OCI-LY7 (cell line): Measurements from ENCODE around the gene DPYSL4. TPM values are rescaled to one million over a fixed set of nuclear protein-coding genes. Genes with fewer than 3 reads are reported as not detected.
A peak's percentile ranks its signal among the peaks of the same experiment; 100 is the strongest.

Experiments
- BruUV-seq: library from RNA; stranded (reverse); fragments of 400-500 nt; replicated peaks from 2 replicates; lab custom pipeline; 2021; lab: Mats Ljungman, UMichigan
- CTCF ChIA-PET: fragments of 300-600 bp; sonication (Branson Sonifier 250); formaldehyde crosslinking; loops from one replicate; lab custom pipeline; 2022; ENCODE audit warnings: antibody characterized with exemption; ENCODE audit not compliant: unreplicated experiment; lab: Charles Lee
- POLR2A ChIA-PET: fragments of 300-600 bp; sonication (Branson Sonifier 250); formaldehyde crosslinking; loops from one replicate; lab custom pipeline; 2022; ENCODE audit warnings: antibody characterized with exemption; lab: Charles Lee
- DNase-seq: peaks from one replicate; pipeline ENCODE4 v3.0.0-alpha.2; 2015; ENCODE audit warnings: low spot score
- H2AFZ ChIP-seq: fragments of 200-600 bp; sonication (generic), shearing (Covaris generic); 2 replicates; pipeline ENCODE4 v1.6.1; 2014; ENCODE audit warnings: mild to moderate bottlenecking, antibody characterized with exemption, low read length, moderate library complexity
- H3K27ac ChIP-seq: fragments of 200-600 bp; sonication (generic); 2 replicates; pipeline ENCODE4 v1.5.1; 2014; ENCODE audit warnings: mixed run types, low read depth, mild to moderate bottlenecking, moderate library complexity, low read length, inconsistent platforms; ENCODE audit not compliant: poor library complexity, severe bottlenecking
- H3K36me3 ChIP-seq: fragments of 200-600 bp; sonication (generic); 2 replicates; pipeline ENCODE4 v1.6.1; 2014; ENCODE audit warnings: mild to moderate bottlenecking, antibody characterized with exemption, low read length, moderate library complexity, mixed read lengths; ENCODE audit not compliant: insufficient read depth
- H3K4me1 ChIP-seq: fragments of 200-600 bp; sonication (generic); 2 replicates; pipeline ENCODE4 v1.5.1; 2014; ENCODE audit warnings: mild to moderate bottlenecking, low read length; ENCODE audit not compliant: insufficient read depth, poor library complexity, severe bottlenecking
- H3K4me2 ChIP-seq: fragments of 200-600 bp; sonication (generic); 2 replicates; pipeline ENCODE4 v1.6.1; 2014; ENCODE audit warnings: mild to moderate bottlenecking, low read length
- H3K4me3 ChIP-seq: fragments of 200-600 bp; sonication (generic); 2 replicates; pipeline ENCODE4 v1.5.1; 2014; ENCODE audit warnings: mild to moderate bottlenecking, low read depth, low read length; ENCODE audit not compliant: poor library complexity, severe bottlenecking
- H3K79me2 ChIP-seq: fragments of 200-600 bp; sonication (generic); 2 replicates; pipeline ENCODE4 v1.6.1; 2016; ENCODE audit warnings: low read depth, mild to moderate bottlenecking, low read length, moderate library complexity, mixed read lengths; ENCODE audit not compliant: insufficient read depth
- H3K9me2 ChIP-seq: fragments of 200-600 bp; sonication (generic); 2 replicates; pipeline ENCODE4 v1.6.1; 2016; ENCODE audit warnings: mild to moderate bottlenecking, low read length, mixed read lengths; ENCODE audit not compliant: insufficient read depth
- H3K9me3 ChIP-seq: fragments of 200-600 bp; sonication (generic); 2 replicates; pipeline ENCODE4 v1.6.1; 2014; ENCODE audit warnings: mild to moderate bottlenecking, mixed run types, low read length, mixed read lengths
- H4K20me1 ChIP-seq: fragments of 200-600 bp; sonication (generic); 2 replicates; pipeline ENCODE4 v1.6.1; 2014; ENCODE audit warnings: mild to moderate bottlenecking, antibody characterized with exemption, low read length, moderate library complexity, mixed read lengths; ENCODE audit not compliant: insufficient read depth
- EZH2phosphoT487 ChIP-seq: fragments of 200-600 bp; sonication (generic); IDR thresholded peaks from 2 replicates; pipeline ENCODE4 v1.6.1; 2018; ENCODE audit warnings: low read depth, borderline replicate concordance, mild to moderate bottlenecking, mixed run types, antibody characterized with exemption, low read length, moderate library complexity, mixed read lengths
- intact Hi-C: fragments of 100-400 bp; cut with micrococcal nuclease; formaldehyde crosslinking; loops from one replicate; pipeline ENCODE4 v1.10.0; 2022; ENCODE audit not compliant: unreplicated experiment
- total RNA-seq, 2 experiments: library from RNA; depleted of rRNA in 1 of 2; stranded (reverse); fragments of >200 nt in 1 of 2; shearing (Covaris generic) in 1 of 2; gene quantifications; 2 replicates each; pipeline ENCODE4 v1.2.3, GENCODE V29; 2014 to 2022
- TF ChIP-seq, protein P1 (sequence below): fragments of 200-600 bp; sonication (generic); conservative IDR thresholded peaks from 2 replicates; pipeline ENCODE4 v1.5.1; 2014; ENCODE audit warnings: mild to moderate bottlenecking, antibody characterized with exemption, low read length, moderate library complexity, mixed read lengths

Gene DPYSL4
- total RNA-seq, 2 experiments from 2014 or later, result not detected

GRCh38 chr10:132163278-132163765 is 23.4 kb upstream of the DPYSL4 start:
- H3K4me3 ChIP-seq, result peak overlapping the region; percentile 64
- CTCF ChIA-PET, result interaction anchor here (0.5 kb wide), 1 partner anchor 842 kb away, joined by 3 read pairs; no protein-coding TSS in a partner anchor
- peak overlapping the region; percentile 75 for H3K4me2 ChIP-seq
- no peaks in the 10 kb centered on the region for H3K9me2 ChIP-seq
- no TSS peak for BruUV-seq
- no peaks in the 10 kb centered on the region for H4K20me1 ChIP-seq
- intact Hi-C loops, result loop anchor here (5.0 to 10.0 kb wide), 3 partner anchors 169 to 284 kb away; partner anchors contain the start of gene LRRC27
- no peak overlapping the region for H2AFZ ChIP-seq
- H3K4me1 ChIP-seq, result peaks cover 39% of the 10 kb centered on the region
- TF ChIP-seq, protein P1, sequence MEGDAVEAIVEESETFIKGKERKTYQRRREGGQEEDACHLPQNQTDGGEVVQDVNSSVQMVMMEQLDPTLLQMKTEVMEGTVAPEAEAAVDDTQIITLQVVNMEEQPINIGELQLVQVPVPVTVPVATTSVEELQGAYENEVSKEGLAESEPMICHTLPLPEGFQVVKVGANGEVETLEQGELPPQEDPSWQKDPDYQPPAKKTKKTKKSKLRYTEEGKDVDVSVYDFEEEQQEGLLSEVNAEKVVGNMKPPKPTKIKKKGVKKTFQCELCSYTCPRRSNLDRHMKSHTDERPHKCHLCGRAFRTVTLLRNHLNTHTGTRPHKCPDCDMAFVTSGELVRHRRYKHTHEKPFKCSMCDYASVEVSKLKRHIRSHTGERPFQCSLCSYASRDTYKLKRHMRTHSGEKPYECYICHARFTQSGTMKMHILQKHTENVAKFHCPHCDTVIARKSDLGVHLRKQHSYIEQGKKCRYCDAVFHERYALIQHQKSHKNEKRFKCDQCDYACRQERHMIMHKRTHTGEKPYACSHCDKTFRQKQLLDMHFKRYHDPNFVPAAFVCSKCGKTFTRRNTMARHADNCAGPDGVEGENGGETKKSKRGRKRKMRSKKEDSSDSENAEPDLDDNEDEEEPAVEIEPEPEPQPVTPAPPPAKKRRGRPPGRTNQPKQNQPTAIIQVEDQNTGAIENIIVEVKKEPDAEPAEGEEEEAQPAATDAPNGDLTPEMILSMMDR, result 0 out of 2 replicates have a peak, but pooled peaks have one; percentile 22
- TF ChIP-seq EZH2phosphoT487, result no peak
- H3K9me3 ChIP-seq, result no peaks in the 10 kb centered on the region
- DNase-seq, result peak; percentile 91
- H3K79me2 ChIP-seq, result no peaks in the 10 kb centered on the region
- peak overlapping the region; percentile 90 for H3K27ac ChIP-seq
- POLR2A ChIA-PET, result interaction anchor here (0.7 to 1.2 kb wide), 2 partner anchors 146 to 168 kb away, joined by 3 read pairs; no protein-coding TSS in a partner anchor
- no peaks in the 10 kb centered on the region for H3K36me3 ChIP-seq

DNA sequence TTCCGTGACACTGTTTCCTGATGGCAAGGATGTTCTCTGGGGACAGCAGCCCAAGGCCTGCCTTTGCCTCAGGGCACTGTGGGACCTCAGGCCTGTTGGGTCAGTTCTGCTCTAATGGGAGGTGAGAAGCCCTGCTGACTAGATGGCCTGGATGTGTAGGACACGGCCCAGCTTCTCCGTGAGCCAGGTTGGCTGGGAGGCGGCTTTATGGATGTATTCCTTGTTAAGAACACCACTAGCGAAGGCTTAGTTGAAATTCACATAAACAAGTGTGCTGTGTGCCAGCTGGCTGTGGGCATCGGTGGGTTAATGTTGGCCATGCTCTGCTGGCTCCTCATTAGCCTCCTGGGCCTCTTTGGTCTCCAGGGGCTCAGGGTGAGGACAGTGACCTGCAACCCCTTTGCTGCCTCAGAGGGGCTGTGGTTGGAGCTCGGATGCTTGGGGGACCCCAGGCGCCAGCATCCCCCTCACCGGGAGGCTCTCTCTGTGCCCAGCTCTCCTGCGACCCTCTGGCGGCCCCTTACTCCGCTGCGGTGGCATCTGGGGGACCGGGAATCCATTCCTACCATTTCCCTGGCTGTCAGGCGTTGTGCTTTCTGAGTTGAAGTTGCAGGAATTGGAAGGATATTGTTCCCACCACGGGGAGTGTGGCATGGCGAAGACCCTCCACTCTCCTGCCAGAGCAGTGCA is 22.8 kb upstream of the DPYSL4 start:
- H3K9me3 ChIP-seq, result no peaks in the 10 kb centered on the region

More for the DNA sequence above, 22.8 kb upstream of the DPYSL4 start:
- no TSS peak for BruUV-seq
- POLR2A ChIA-PET, result no interaction called here
- Histone ChIP-seq H3K4me3 (no peak overlapping the region), H3K79me2 (no peaks in the 10 kb centered on the region), H2AFZ (no peak overlapping the region), H3K4me1 (peaks cover 36% of the 10 kb centered on the region), H3K9me2 (no peaks in the 10 kb centered on the region), H3K36me3 (no peaks in the 10 kb centered on the region), H3K27ac (no peak overlapping the region), H4K20me1 (no peaks in the 10 kb centered on the region), H3K4me2 (no peak overlapping the region)
- TF ChIP-seq, protein P1, result no peak
- TF ChIP-seq EZH2phosphoT487, result no peak
- CTCF ChIA-PET, result no interaction called here
- intact Hi-C loops, result loop anchor here (5.0 to 10.0 kb wide), 3 partner anchors 168 to 283 kb away; partner anchors contain the start of gene LRRC27
- DNase-seq, result no peak
